T-cell (primary cell): ENCODE results near the gene FAM209B. TPM values are rescaled to one million over a fixed set of nuclear protein-coding genes. Genes with fewer than 3 reads are reported as not detected.

Source experiments
- ATAC-seq, 4 experiments: fragments of 200-7000 bp in 3 of 4; fragments of 150-1000 bp in 1 of 4; cut with Tn5 transposase; replicated peaks in 1 of 4; 1 replicate in 3 of 4; 2 replicates in 1 of 4; pipeline ENCODE4 v1.10.0; 2021; ENCODE audit warnings: moderate library complexity in 3 of 4, mild to moderate bottlenecking in 2 of 4, moderate number of reproducible peaks in 1 of 4
- CTCF ChIA-PET, 2 donors: fragments of 300-600 bp; sonication (Branson Sonifier 250); formaldehyde crosslinking; loops; one replicate each; lab custom pipeline; 2022; ENCODE audit warnings: antibody characterized with exemption in 2 of 2; lab: Charles Lee
- POLR2A ChIA-PET, 2 donors: fragments of 300-600 bp; sonication (Branson Sonifier 250); formaldehyde crosslinking; loops; one replicate each; lab custom pipeline; 2022; ENCODE audit warnings: antibody characterized with exemption in 2 of 2; lab: Charles Lee
- DNase-seq, 35 experiments: peaks; one replicate each; pipeline versions ENCODE4 v3.0.0 to v3.0.0-alpha.2; 2013 to 2023
- H3K27ac ChIP-seq: one replicate; pipeline ENCODE4 v1.5.1; 2013; ENCODE audit warnings: low read length
- H3K27me3 ChIP-seq, 2 experiments: replicated peaks in 1 of 2; 1 replicate in 1 of 2; 2 replicates in 1 of 2; pipeline versions ENCODE4 v1.6.1 to v1.7.0; 2013; ENCODE audit warnings: low read length in 1 of 2, mixed read lengths in 1 of 2; ENCODE audit not compliant: control insufficient read depth in 2 of 2, insufficient read depth in 2 of 2; ENCODE audit errors: extremely low read depth in 1 of 2
- H3K36me3 ChIP-seq, 2 donors: 1 replicate in 1 of 2; 2 replicates in 1 of 2; pipeline versions ENCODE4 v1.6.1 to v1.7.0; 2013; ENCODE audit warnings: low read length in 1 of 2; ENCODE audit not compliant: control insufficient read depth in 2 of 2, insufficient read depth in 1 of 2; ENCODE audit errors: extremely low read depth in 1 of 2
- H3K4me1 ChIP-seq, 2 experiments: 1 replicate in 1 of 2; 2 replicates in 1 of 2; pipeline versions ENCODE4 v1.6.1 to v1.7.0; 2013; ENCODE audit warnings: low read length in 2 of 2, mixed read lengths in 1 of 2; ENCODE audit not compliant: insufficient read depth in 2 of 2, control insufficient read depth in 1 of 2; ENCODE audit errors: extremely low read depth in 1 of 2
- H3K4me3 ChIP-seq, 2 donors: 1 replicate in 1 of 2; 2 replicates in 1 of 2; pipeline versions ENCODE4 v1.5.1 to v1.7.0; 2013; ENCODE audit warnings: mild to moderate bottlenecking in 2 of 2, low read length in 1 of 2, moderate library complexity in 1 of 2; ENCODE audit not compliant: control insufficient read depth in 1 of 2; ENCODE audit errors: extremely low read depth in 1 of 2
- H3K9me3 ChIP-seq: 2 replicates; pipeline ENCODE4 v1.7.0; 2013
- H3K27ac Mint-ChIP-seq, 2 donors: one replicate each; pipeline ENCODE4 v1.8.0; 2020 to 2021; ENCODE audit warnings: mild to moderate bottlenecking in 2 of 2, mixed read lengths in 2 of 2
- H3K27me3 Mint-ChIP-seq, 2 donors: one replicate each; pipeline ENCODE4 v1.8.0; 2021 to 2022; ENCODE audit warnings: mixed read lengths in 2 of 2
- H3K36me3 Mint-ChIP-seq: one replicate; pipeline ENCODE4 v1.8.0; 2021; ENCODE audit warnings: mixed read lengths
- H3K4me1 Mint-ChIP-seq, 3 donors: one replicate each; pipeline ENCODE4 v1.8.0; 2020 to 2022; ENCODE audit warnings: mixed read lengths in 3 of 3, mild to moderate bottlenecking in 1 of 3
- H3K4me3 Mint-ChIP-seq, 3 donors: one replicate each; pipeline ENCODE4 v1.8.0; 2020 to 2022; ENCODE audit warnings: mild to moderate bottlenecking in 3 of 3, mixed read lengths in 3 of 3, moderate library complexity in 3 of 3
- H3K9me3 Mint-ChIP-seq, 3 donors: one replicate each; pipeline ENCODE4 v1.8.0; 2020 to 2022; ENCODE audit warnings: mixed read lengths in 3 of 3
- WGBS: methylation state at CpG from one replicate; pipeline ENCODE4 v1.1.5; 2013; ENCODE audit warnings: missing lambda C conversion rate; ENCODE audit not compliant: insufficient coverage; 5-methylcytosine and 5-hydroxymethylcytosine counted together
- total RNA-seq, 35 experiments: library from RNA in 6 of 35; stranded (reverse) in 6 of 35; fragments of 120-200 nt in 1 of 35; gene quantifications; one replicate each; pipeline versions ENCODE4 v1.2.1 to v1.2.4 and lab custom pipeline; 2013 to 2026

The FAM209B gene
- total RNA-seq, 5 donors from 2014 or later (not counting 1 experiment from before 2014, with no cell fraction given) = 1.8 to 3.3 (median 2.9) TPM

DNA sequence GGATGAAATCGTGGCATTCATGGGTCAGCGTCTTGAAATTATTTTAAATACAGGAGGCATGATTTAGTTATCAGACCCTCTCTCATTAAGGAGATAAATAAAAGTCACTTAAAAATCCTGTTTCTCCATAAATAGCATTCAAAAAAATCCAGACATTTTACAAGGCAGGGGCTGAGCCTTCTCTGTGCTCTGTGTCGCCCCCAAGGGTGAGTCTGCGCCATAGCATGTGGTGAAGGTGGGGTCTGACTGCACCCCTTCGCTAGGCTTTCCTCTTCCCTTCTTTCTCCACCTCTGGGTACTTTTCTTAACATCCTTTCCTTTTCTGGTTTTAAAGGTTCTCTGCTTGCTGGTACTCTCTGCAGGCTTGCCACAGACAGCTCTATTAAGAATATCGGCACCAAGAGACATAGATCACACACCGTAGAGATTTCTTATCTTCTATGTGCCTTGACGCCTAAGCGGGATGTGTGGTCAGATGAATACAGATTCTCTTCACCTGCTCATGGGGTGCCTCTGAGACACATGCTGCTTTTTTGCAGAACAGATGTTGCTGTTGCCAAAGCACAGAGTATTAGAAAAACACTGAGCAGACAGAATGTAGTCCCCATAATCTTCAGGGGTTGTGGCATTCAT lies 28.6 kb upstream of the FAM209B start:
- ATAC-seq = peak; percentile 52 to 78 (median 64)
- ChIA-PET POLR2A (no interaction called here), CTCF (no interaction called here)
- peak overlapping the region in 1 of 2 donors; percentile 34 for H3K27ac Mint-ChIP-seq
- 76% methylated on average over 5 of the region's 9 CpGs for WGBS
- no peaks in the 10 kb centered on the region for H3K27me3 ChIP-seq
- H3K36me3 Mint-ChIP-seq = peaks cover 6% of the 10 kb centered on the region
- DNase-seq = peak in 18 of 35 experiments; percentile 4 to 48 (median 15)
- H3K9me3 ChIP-seq = no peaks in the 10 kb centered on the region
- peaks cover 14 to 18% (median 14%) of the 10 kb centered on the region in 3 donors for H3K4me1 Mint-ChIP-seq
- no peaks in the 10 kb centered on the region for H3K27me3 Mint-ChIP-seq
- no peak overlapping the region for H3K27ac ChIP-seq
- H3K9me3 Mint-ChIP-seq = no peaks in the 10 kb centered on the region
- peaks cover 0 to 7% of the 10 kb centered on the region in 2 donors for H3K36me3 ChIP-seq
- peaks cover 3 to 10% of the 10 kb centered on the region in 2 experiments for H3K4me1 ChIP-seq
- H3K4me3 Mint-ChIP-seq = no peak overlapping the region
- no peak overlapping the region for H3K4me3 ChIP-seq

DNA sequence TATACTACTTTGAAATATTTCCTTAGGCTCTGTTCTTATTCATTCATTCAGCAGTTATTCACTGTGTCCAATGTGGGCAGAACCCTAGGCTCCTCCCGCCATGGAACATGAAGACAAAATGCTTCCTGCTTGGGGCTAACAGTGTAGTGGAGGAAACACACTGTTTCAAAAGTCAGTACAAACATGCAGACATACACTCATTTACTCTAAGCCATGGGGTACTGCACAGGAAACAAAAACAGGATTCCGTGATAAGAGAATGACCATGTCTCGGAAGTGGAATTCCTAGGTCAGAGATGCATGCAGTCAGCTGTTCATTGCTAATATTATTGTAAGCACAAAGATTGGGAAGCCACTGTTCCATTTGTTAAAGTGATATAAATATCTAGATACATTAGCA lies 26.9 kb upstream of the FAM209B start:
- Histone ChIP-seq H3K4me1 (peaks cover 3 to 10% of the 10 kb centered on the region in 2 experiments), H3K4me3 (no peak overlapping the region), H3K9me3 (no peaks in the 10 kb centered on the region), H3K36me3 (peaks cover 0 to 7% of the 10 kb centered on the region in 2 donors), H3K27me3 (no peaks in the 10 kb centered on the region), H3K27ac (no peak overlapping the region)
- ChIA-PET POLR2A (interaction anchor here in 1 of 2 donors (0.5 kb wide), 1 partner anchor 30 kb away, joined by 4 read pairs; no protein-coding TSS in a partner anchor), CTCF (no interaction called here)
- Mint-ChIP-seq H3K9me3 (no peaks in the 10 kb centered on the region), H3K27me3 (no peaks in the 10 kb centered on the region), H3K4me3 (no peak overlapping the region), H3K27ac (peak overlapping the region in 1 of 2 donors; percentile 13), H3K36me3 (peaks cover 6% of the 10 kb centered on the region), H3K4me1 (peaks cover 17 to 21% (median 18%) of the 10 kb centered on the region in 3 donors)
- WGBS = no CpG with 5 or more reads among the region's 3 CpGs
- DNase-seq (no peak), ATAC-seq (no peak)

DNA sequence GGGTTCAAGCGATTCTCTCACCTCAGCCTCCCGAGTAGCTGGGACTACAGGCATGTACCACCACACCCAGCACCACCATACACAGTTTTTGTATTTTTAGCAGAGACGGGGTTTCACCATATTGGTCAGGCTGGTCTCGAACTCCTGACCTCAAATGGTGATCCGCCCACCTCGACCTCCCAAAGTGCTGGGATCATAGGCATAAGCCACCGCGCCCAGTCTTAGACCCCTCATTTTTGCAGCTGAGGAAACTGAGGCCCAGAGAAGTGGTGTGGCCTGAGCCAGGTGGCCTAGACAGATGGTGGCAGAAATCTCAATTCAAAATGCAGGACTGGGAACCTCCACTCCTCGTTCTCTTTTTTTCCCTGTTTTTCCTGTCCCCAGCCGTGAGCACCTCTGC lies 21.1 kb upstream of the FAM209B start:
- Mint-ChIP-seq H3K36me3 (peaks cover 31% of the 10 kb centered on the region), H3K27ac (no peak overlapping the region), H3K27me3 (no peaks in the 10 kb centered on the region), H3K4me3 (no peak overlapping the region), H3K9me3 (no peaks in the 10 kb centered on the region), H3K4me1 (peaks cover 0 to 16% (median 5%) of the 10 kb centered on the region in 3 donors)
- ChIA-PET POLR2A (no interaction called here), CTCF (no interaction called here)
- Histone ChIP-seq H3K4me1 (no peaks in the 10 kb centered on the region), H3K36me3 (peaks cover 6 to 35% of the 10 kb centered on the region in 2 donors), H3K27ac (no peak overlapping the region), H3K9me3 (no peaks in the 10 kb centered on the region), H3K27me3 (no peaks in the 10 kb centered on the region), H3K4me3 (no peak overlapping the region)
- WGBS = 97% methylated on average over 8 of the region's 10 CpGs
- DNase-seq (no peak), ATAC-seq (no peak)

DNA sequence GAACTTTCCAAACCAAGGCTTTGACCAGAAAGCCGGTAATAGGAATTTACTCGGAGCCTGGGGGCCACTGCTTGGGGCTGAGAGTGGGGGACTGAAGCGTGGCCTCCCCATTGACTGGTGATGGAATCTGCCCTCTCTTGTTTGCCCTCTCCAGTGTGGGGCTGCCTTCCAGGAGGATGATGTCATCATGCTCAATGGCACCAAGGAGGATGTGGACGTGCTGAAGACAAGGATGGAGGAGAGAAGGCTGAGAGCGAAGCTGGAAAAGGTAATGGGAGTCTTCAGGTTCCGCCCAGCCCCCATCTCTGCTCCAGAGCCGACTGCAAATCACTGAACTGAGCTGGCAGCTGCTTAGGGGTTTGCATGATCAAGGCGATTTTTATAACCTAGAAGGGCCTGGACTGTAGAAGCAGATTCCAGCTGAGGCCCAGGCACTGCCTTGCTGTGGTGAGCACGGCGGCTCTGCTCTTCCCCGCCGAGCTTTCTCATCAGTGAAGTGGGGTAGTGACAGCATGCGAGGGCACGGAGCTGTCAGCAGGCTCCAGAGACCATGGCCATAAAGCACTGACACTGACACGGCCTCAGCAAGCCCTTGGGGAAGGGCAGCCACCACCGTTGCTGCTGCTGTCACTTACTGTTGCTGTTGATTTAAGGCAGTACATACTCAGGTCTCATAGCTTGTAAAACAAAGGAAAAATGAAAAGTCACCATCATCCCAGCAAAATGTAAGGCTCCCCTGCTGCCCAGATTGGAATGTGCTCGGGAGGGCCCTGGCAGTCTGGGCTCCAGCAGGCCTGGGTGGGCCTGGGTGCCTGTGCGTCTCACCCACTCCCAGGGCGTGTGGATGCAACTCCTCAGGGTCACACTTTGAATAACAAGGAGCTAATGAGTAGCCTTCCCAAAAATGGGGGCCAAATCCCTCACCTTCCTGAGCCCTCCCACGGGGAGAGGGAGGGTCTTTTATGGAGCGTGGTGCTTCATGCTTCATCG lies 19.6 kb upstream of the FAM209B start:
- H3K9me3 ChIP-seq = no peaks in the 10 kb centered on the region
- peaks cover 11 to 49% of the 10 kb centered on the region in 2 donors for H3K36me3 ChIP-seq
- Mint-ChIP-seq H3K27me3 (no peaks in the 10 kb centered on the region), H3K27ac (no peak overlapping the region), H3K9me3 (peaks cover 0 to 3% (median 2%) of the 10 kb centered on the region in 3 donors), H3K4me3 (no peak overlapping the region), H3K4me1 (peaks cover 0 to 7% (median 5%) of the 10 kb centered on the region in 3 donors), H3K36me3 (peaks cover 47% of the 10 kb centered on the region)
- H3K4me1 ChIP-seq = no peaks in the 10 kb centered on the region
- 98% methylated on average over 17 of the region's 22 CpGs for WGBS
- no peak overlapping the region for H3K27ac ChIP-seq
- ATAC-seq (no peak), DNase-seq (no peak)
- H3K27me3 ChIP-seq = no peaks in the 10 kb centered on the region
- ChIA-PET POLR2A (no interaction called here), CTCF (interaction anchor here in 1 of 2 donors (0.6 kb wide), 2 partner anchors 52 to 89 kb away, joined by 3 read pairs; no protein-coding TSS in a partner anchor)
- H3K4me3 ChIP-seq = no peak overlapping the region

DNA sequence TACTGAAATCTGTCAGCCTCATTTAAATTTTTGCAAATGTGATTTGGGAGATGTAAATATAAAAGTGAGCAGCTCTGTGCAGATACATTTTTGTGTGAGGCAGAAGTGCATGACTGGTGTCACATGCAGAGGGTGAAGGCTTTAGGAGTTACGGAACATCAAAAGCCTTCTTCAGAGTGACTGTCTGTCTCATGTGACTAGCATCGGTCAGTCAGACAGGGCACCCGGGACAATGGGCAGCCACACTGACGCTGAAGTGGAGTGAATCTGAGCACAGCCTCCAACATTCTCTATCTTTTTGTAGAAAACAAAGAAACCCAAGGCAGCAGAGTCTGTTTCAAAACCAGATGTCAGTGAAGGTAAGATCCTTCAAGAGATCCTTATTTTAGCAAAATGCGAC lies 16.4 kb upstream of the FAM209B start:
- WGBS = 100% methylated on average over 1 of the region's 5 CpGs
- Mint-ChIP-seq H3K27me3 (no peaks in the 10 kb centered on the region), H3K36me3 (peaks cover 72% of the 10 kb centered on the region), H3K9me3 (peaks cover 0 to 22% (median 22%) of the 10 kb centered on the region in 3 donors), H3K4me1 (no peaks in the 10 kb centered on the region), H3K27ac (no peak overlapping the region), H3K4me3 (no peak overlapping the region)
- ChIA-PET CTCF (interaction anchor here in 1 of 2 donors (0.9 kb wide), 1 partner anchor 116 kb away, joined by 3 read pairs; no protein-coding TSS in a partner anchor), POLR2A (no interaction called here)
- H3K4me1 ChIP-seq = no peaks in the 10 kb centered on the region
- H3K36me3 ChIP-seq = peaks cover 11 to 70% of the 10 kb centered on the region in 2 donors
- ATAC-seq (no peak), DNase-seq (no peak)
- no peaks in the 10 kb centered on the region for H3K27me3 ChIP-seq
- H3K27ac ChIP-seq = no peak overlapping the region
- no peak overlapping the region for H3K4me3 ChIP-seq
- H3K9me3 ChIP-seq = peaks cover 3% of the 10 kb centered on the region

DNA sequence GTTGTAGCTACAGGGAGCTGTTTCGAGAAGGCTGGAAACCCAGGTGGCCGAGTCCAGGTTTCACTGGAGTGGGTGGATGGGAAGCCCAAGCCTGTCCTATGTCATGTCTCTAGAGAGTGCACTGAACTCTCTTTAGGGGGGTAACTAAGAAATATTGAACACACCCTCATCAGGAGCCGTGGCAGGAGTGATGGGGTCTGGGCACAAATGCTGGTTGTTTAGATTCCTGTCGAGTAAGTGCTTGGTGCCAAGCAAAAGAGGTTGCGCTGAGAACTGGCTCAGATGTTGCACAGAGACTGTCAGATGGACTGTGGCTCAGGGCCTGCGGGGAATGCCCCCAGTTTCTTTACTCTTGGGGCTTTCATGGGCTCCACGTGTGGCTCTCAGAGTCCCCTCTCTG lies 15.8 kb upstream of the FAM209B start:
- Histone ChIP-seq H3K4me3 (no peak overlapping the region), H3K36me3 (peaks cover 14 to 65% of the 10 kb centered on the region in 2 donors), H3K4me1 (peaks cover 0 to 1% of the 10 kb centered on the region in 2 experiments), H3K27ac (no peak overlapping the region), H3K27me3 (no peaks in the 10 kb centered on the region), H3K9me3 (peaks cover 3% of the 10 kb centered on the region)
- WGBS = 96% methylated on average over 5 of the region's 7 CpGs
- Mint-ChIP-seq H3K4me1 (peaks cover 0 to 2% (median 0%) of the 10 kb centered on the region in 3 donors), H3K9me3 (peaks cover 0 to 22% (median 22%) of the 10 kb centered on the region in 3 donors), H3K4me3 (no peak overlapping the region), H3K36me3 (peaks cover 75% of the 10 kb centered on the region), H3K27me3 (no peaks in the 10 kb centered on the region), H3K27ac (no peak overlapping the region)
- ChIA-PET CTCF (no interaction called here), POLR2A (no interaction called here)
- no peak for DNase-seq
- no peak for ATAC-seq
